Lung microvascular endothelial cell (primary cell): Measurements from ENCODE around the gene NOPCHAP1. TPM values are rescaled to one million over a fixed set of nuclear protein-coding genes. Genes with fewer than 3 reads are reported as not detected.

ENCODE experiments used
- DNase-seq, 2 donors: peaks; one replicate each; pipeline versions ENCODE4 v3.0.0 to v3.0.0-alpha.2; 2010; ENCODE audit warnings: low read depth in 2 of 2
- total RNA-seq: library from RNA; depleted of rRNA; stranded (reverse); fragments of >200 nt; gene quantifications from 2 replicates; pipeline ENCODE4 v1.2.1, GENCODE V29; 2014

The NOPCHAP1 gene
- total RNA-seq, 1 donor from 2014 or later, result 8.1 TPM

GRCh38 chr12:105020241-105020962 is 34.3 kb downstream of the NOPCHAP1 start:
- no peak for DNase-seq

GRCh38 chr12:105024928-105025327 is 38.8 kb downstream of the NOPCHAP1 start:
- DNase-seq, result peak in 1 of 2 donors; percentile 16

- peak; percentile 4 to 16 for DNase-seq
Measured at GRCh38 chr12:105025890-105026289, 39.8 kb downstream of the NOPCHAP1 start.

- DNase-seq, result no peak
Measured at GRCh38 chr12:105026411-105026810, 40.3 kb downstream of the NOPCHAP1 start.

GRCh38 chr12:105030820-105031807 is 45.0 kb downstream of the NOPCHAP1 start:
- DNase-seq, result no peak

GRCh38 chr12:105032703-105033357 is 46.7 kb downstream of the NOPCHAP1 start:
- DNase-seq, result no peak

GRCh38 chr12:105033851-105034250 is 47.7 kb downstream of the NOPCHAP1 start:
- DNase-seq, result peak; percentile 36 to 38

Other genes starting within 250 kb of the NOPCHAP1 start
- gene SLC41A2, start 28.0 kb upstream of the NOPCHAP1 start, total RNA-seq, result 2.6 and 6.9 TPM in 2 replicates
- 0.20 and 0.22 TPM in 2 replicates for gene ALDH1L2, start 98.1 kb downstream of the NOPCHAP1 start, total RNA-seq
- gene WASHC4, start 121.4 kb downstream of the NOPCHAP1 start, total RNA-seq, result 79.1 and 106 TPM in 2 replicates
- gene APPL2, start 249.9 kb downstream of the NOPCHAP1 start, total RNA-seq, result 13.5 and 15.5 TPM in 2 replicates